SU-DHL-6 (cell line): Measurements from ENCODE around the gene SLC22A15.

ENCODE experiments used
- EZH2phosphoT487 ChIP-seq: fragments of 200-600 bp; sonication (generic), shearing (Covaris generic); conservative IDR thresholded peaks from 2 replicates; pipeline ENCODE4 v1.6.1; 2018; ENCODE audit warnings: mild to moderate bottlenecking, antibody characterized with exemption, low read length, moderate library complexity, mixed read lengths
- TF ChIP-seq, protein P1 (sequence below): fragments of 200-600 bp; sonication (generic); IDR thresholded peaks from one replicate; pipeline ENCODE4 v1.5.1; 2017; ENCODE audit warnings: antibody characterized with exemption, mild to moderate bottlenecking, low read length, moderate library complexity; ENCODE audit not compliant: insufficient read depth, poor library complexity, severe bottlenecking

GRCh38 chr1:115983584-115983983 is 7.3 kb downstream of the SLC22A15 start:
- TF ChIP-seq, protein P1, sequence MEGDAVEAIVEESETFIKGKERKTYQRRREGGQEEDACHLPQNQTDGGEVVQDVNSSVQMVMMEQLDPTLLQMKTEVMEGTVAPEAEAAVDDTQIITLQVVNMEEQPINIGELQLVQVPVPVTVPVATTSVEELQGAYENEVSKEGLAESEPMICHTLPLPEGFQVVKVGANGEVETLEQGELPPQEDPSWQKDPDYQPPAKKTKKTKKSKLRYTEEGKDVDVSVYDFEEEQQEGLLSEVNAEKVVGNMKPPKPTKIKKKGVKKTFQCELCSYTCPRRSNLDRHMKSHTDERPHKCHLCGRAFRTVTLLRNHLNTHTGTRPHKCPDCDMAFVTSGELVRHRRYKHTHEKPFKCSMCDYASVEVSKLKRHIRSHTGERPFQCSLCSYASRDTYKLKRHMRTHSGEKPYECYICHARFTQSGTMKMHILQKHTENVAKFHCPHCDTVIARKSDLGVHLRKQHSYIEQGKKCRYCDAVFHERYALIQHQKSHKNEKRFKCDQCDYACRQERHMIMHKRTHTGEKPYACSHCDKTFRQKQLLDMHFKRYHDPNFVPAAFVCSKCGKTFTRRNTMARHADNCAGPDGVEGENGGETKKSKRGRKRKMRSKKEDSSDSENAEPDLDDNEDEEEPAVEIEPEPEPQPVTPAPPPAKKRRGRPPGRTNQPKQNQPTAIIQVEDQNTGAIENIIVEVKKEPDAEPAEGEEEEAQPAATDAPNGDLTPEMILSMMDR = no peak
- TF ChIP-seq EZH2phosphoT487 = no peak
